GM03348 (cell line): ENCODE results near the gene ZC3H18.
"Not testable (repeated sequence)": the region's sequence is repeated elsewhere in the genome, so short reads cannot be mapped to it uniquely, and the experiment has no call there.

Experiments used
- DNase-seq: peaks from one replicate; pipeline ENCODE4 v3.0.0; 2012; ENCODE audit warnings: low spot score

ZC3H18 gene

DNA sequence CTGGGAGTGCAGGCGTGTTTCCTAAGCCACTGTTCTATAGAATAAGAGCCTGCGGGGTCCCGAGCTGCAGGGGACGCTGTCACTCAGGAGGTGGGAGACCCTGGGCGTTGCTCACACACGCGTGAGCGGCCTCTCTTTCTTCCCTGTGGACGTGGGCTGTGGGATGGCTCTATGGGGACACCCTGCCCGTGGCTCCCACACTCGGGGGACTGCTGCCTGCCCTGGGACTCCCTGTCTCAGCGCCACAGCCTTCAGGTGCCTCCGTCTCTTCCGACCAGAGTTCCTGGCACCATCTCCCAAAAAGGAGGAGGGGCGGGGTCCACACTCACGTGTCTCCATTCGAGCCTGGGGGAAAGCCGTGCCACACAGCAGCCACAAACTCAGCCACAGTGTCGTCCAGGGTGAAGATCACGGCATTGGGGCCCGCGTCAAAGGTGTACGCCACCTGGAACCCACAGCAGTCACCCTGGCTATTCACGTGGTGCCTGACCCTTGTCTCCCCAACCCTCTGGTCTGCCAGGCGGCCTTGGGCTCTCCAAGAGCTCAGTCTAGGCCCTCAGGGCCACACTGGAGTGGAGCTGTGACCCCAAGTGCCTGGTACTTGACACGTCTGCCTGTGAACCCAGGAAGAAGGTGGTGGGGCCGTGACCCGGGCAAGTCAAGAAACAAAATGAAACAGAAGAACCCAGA lies 84.3 kb downstream of the ZC3H18 start:
- DNase-seq, result no peak

- no peak for DNase-seq
Observed at GRCh38 chr16:88655053-88655732, 85.0 kb downstream of the ZC3H18 start.

DNA sequence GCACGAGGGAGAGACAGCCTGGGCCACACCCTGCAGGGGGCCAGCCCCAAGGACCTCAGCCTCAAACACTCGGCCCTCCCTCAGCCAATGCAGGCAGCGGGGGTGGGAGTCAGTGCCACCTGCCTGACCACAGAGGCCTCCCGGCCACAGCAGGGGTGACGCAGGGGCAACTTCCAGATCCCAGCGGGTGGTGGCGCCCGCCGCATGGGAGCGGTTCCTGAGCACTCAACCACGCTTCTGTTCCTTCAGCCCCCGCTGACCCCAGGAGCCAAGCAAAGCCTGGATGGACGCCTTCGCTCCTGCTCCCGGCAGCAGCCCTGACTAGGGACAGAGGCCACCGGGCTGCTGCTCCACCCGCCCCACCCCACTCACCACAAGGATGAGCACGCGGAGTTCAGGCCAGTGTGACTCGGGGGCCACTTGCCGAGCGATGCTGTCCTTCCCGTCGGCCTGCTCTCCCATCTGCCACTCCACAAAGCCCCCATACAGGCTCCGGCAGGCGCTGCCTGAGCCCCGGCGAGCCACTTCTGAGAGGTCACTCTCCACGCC lies 85.6 kb downstream of the ZC3H18 start:
- DNase-seq, result no peak

DNA sequence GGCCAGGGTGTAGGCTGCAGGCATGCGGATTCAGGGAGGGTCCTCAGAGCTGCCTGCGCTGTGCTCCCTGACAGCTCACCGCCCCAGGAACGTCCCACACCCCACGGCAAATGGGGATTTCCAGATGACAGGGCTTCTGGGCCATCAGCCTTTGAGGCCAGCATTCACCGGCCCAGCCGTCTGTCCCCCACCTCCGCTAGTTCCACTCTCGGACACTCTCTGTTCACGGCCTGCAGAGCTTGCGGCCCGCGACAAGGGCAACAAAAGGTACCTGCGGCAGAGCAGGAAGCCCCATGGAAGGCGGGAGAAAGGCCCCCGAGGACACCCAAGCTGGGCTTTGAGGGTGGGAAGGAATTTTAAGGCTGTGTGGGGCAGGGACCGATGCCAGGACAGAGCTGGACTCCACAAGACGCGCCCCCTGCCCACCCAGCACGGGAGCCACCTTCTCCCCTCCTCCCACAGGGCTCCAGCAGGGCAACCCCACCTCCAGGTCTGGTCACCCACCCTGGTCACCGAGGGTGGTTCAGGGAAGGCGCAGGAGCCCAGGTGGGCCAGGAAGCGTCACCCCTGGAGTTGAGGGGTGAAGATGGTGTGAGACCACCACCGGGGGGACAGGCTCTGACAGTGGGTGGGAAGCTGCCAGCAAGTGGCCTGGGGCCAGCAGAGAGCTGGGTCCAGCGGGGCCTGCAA lies 86.2 kb downstream of the ZC3H18 start:
- DNase-seq, result no peak

- DNase-seq, result no peak
Observed at GRCh38 chr16:88657371-88657770, 87.2 kb downstream of the ZC3H18 start.

DNA sequence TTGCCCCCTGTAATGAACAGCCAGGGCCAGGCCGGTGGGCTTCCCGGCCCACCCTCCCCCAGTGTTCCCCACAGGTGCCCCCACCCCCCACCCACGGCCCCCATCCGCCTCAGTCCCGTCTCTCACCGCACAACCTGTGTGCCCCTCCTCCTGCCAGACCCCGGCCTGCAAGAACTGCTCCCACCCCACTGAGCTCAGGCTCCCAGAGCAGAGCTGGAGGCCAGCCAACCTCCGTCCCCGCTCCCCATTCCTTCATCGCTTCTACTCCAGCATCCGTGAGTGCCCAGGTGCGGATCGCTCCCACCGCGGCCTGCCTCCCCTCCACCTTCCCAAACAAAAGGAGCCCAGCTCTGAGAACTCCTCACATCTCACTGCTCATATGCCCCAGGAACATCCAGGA lies 88.5 kb downstream of the ZC3H18 start:
- no peak for DNase-seq

DNA sequence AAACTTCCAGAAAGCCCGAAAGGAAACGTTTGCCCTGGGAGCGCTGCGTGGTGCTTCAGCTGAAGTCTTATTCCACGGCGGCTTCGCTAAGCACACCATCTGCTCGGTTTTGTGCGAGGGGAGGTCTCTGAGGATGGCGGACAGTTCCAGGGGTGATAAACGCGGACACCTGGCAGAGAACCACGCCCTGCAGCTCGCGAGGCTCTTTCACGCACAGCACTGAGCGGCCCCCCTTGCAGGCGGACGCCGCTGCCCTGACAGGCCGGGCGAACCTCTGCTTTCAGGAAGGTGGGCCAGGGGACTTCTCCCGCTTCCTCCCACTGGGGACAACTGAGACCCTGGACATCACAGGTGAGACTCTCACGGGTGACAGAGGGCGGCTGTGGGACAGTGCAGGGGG lies 89.0 kb downstream of the ZC3H18 start:
- DNase-seq, result no peak

DNA sequence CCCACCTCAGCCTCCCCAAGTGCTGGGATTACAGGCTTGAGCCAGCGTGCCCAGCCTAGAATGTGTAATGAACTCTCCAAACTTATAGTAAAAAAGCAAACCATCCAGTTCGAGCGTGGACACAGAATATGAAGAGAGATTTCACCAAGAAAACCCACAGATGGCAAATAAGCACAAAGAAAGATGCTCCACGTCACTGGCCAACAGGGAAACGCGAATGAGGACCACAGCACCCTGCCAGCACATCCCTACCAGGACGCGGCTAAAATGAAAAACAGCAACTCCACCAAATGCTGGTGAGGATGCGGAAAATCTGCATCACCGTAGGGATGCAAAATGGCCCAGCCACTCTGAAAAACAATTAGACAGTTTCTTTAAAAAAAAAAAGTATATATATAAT lies 91.3 kb downstream of the ZC3H18 start:
- DNase-seq, result no peak

- DNase-seq, result no peak
Observed at GRCh38 chr16:88662222-88662842, 92.1 kb downstream of the ZC3H18 start.

GRCh38 chr16:88662843-88663606 lies 92.8 kb downstream of the ZC3H18 start, which contains the start of gene MVD:
Gene MVD, minus strand, starts transcription at chr16:88663091. Its CDS starts 11 bp downstream, at chr16:88663080.
- peak; percentile 100 for DNase-seq

DNA sequence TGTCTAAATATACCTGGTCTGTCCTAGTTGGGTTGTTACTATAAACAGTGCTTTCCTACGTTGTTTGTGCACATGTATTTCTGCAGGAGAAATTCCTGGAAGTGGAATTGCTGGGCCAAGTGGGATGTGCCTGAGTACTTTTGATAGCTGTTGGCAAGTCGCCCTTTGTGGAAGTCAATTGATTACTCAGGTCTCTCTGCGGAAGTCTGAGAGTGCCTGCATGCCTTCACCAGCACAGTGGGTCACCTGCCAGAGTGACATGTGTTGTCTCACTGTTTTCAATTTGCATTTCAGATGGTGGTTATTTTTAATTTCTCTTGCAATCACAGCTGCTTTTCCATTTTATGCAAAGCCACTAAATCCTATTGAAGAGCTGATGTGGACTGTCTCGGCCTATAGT lies 94.9 kb downstream of the ZC3H18 start:
- no peak for DNase-seq

- DNase-seq, result no peak
Observed at GRCh38 chr16:88665570-88665969, 95.4 kb downstream of the ZC3H18 start.

DNA sequence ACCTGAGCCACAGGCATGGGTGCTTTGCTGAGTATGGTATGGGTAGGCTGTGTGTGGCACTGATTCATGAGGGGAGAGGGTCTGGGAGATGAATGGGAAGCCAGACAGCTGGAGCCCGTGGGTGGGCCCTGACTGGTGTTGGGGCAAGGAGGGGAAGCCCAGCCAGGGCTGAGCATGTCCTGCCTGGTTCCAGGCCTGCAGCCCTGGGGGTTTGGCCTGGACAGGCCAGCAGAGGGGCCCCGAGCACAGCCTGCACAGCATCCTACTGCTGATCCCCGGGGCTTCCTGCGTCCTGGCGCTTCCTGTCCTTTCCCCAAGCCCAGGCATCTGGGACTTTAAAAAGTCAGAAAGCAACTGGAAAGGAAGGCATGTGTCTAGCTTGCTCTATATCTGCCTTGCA lies 97.3 kb downstream of the ZC3H18 start:
- DNase-seq, result no peak

- not testable (repeated sequence) for DNase-seq
Observed at GRCh38 chr16:88669493-88669892, 99.3 kb downstream of the ZC3H18 start.

GRCh38 chr16:88669980-88670379 lies 99.8 kb downstream of the ZC3H18 start:
- DNase-seq, result peak; percentile 60

- no peak for DNase-seq
Observed at GRCh38 chr16:88671806-88672205, 101.6 kb downstream of the ZC3H18 start.

DNA sequence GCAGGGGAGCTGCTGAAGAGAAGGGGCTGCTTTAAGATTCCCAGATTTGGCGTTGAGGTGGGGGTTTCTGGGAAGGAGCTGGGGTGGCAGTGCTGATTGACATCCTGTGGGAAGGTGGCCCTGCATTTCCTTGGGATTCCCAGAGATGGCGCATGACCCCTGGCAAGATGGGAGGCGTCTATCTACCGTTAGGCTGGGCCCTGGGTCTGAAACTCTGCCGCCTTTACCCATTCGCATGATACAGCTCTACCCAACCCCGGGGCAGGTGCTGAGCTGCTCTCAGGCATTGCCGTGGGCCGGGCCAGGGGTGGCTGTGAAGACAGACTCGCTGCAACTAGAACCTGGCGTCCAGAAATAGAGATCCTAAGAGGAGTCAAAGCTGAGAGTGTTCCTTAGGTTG lies 102.6 kb downstream of the ZC3H18 start:
- no peak for DNase-seq

- no peak for DNase-seq
Observed at GRCh38 chr16:88673716-88674379, 103.6 kb downstream of the ZC3H18 start.

GRCh38 chr16:88676502-88677242 lies 106.5 kb downstream of the ZC3H18 start:
- DNase-seq, result no peak

GRCh38 chr16:88677721-88678120 lies 107.5 kb downstream of the ZC3H18 start:
- no peak for DNase-seq
